Glutamatergic neuron (in vitro differentiated cells): ENCODE results near the gene ADA. TPM values are rescaled to one million over a fixed set of nuclear protein-coding genes. Genes with fewer than 3 reads are reported as not detected.

Experiments
- DNase-seq: peaks from one replicate; pipeline ENCODE4 v3.0.0; 2022
- H3K27ac Mint-ChIP-seq: one replicate; pipeline ENCODE4 v1.8.0; 2020; ENCODE audit warnings: mild to moderate bottlenecking, mixed read lengths, inconsistent platforms; ENCODE audit not compliant: unreplicated experiment
- H3K27me3 Mint-ChIP-seq: one replicate; pipeline ENCODE4 v1.8.0; 2020; ENCODE audit warnings: mild to moderate bottlenecking, moderate library complexity, mixed read lengths, inconsistent platforms; ENCODE audit not compliant: unreplicated experiment
- H3K36me3 Mint-ChIP-seq: one replicate; pipeline ENCODE4 v1.8.0; 2020; ENCODE audit warnings: mild to moderate bottlenecking, mixed read lengths, inconsistent platforms; ENCODE audit not compliant: unreplicated experiment
- H3K4me1 Mint-ChIP-seq: one replicate; pipeline ENCODE4 v1.8.0; 2020; ENCODE audit warnings: mild to moderate bottlenecking, low read depth, mixed read lengths, inconsistent platforms; ENCODE audit not compliant: unreplicated experiment
- H3K4me3 Mint-ChIP-seq: one replicate; pipeline ENCODE4 v1.8.0; 2020; ENCODE audit warnings: mild to moderate bottlenecking, mixed read lengths, inconsistent platforms; ENCODE audit not compliant: unreplicated experiment
- H3K9me3 Mint-ChIP-seq: one replicate; pipeline ENCODE4 v1.8.0; 2020; ENCODE audit warnings: mild to moderate bottlenecking, moderate library complexity, mixed read lengths, inconsistent platforms; ENCODE audit not compliant: unreplicated experiment
- CTCF ChIP-seq: fragments of 200-600 bp; sonication (generic); IDR thresholded peaks from one replicate; pipeline ENCODE4 v1.5.0; 2021; ENCODE audit not compliant: partially characterized antibody, unreplicated experiment
- total RNA-seq: library from RNA; stranded (reverse); fragmentation: NEBNext Ultra II Directional; extraction: Animal tissue kit (Norgen Biotek cat#: 25700); gene quantifications from one replicate; pipeline ENCODE4 v1.2.1, GENCODE V29; 2021; ENCODE audit not compliant: unreplicated experiment

Gene ADA
- total RNA-seq, 1 donor from 2014 or later = 3.1 TPM

GRCh38 chr20:44664131-44664530 lies 12.6 kb upstream of the ADA start:
- no peaks in the 10 kb centered on the region for H3K27me3 Mint-ChIP-seq
- H3K36me3 Mint-ChIP-seq = no peaks in the 10 kb centered on the region
- no peak for DNase-seq
- H3K27ac Mint-ChIP-seq = no peak overlapping the region
- no peaks in the 10 kb centered on the region for H3K4me1 Mint-ChIP-seq
- no peak overlapping the region for H3K4me3 Mint-ChIP-seq
- no peaks in the 10 kb centered on the region for H3K9me3 Mint-ChIP-seq
- TF ChIP-seq CTCF = no peak

GRCh38 chr20:44662261-44662660 lies 10.8 kb upstream of the ADA start:
- no peaks in the 10 kb centered on the region for H3K9me3 Mint-ChIP-seq

GRCh38 chr20:44660581-44660980 lies 9.1 kb upstream of the ADA start:
- no peaks in the 10 kb centered on the region for H3K36me3 Mint-ChIP-seq
- no peak overlapping the region for H3K4me3 Mint-ChIP-seq
- H3K27ac Mint-ChIP-seq = no peak overlapping the region
- no peaks in the 10 kb centered on the region for H3K9me3 Mint-ChIP-seq
- no peak for TF ChIP-seq CTCF
- H3K4me1 Mint-ChIP-seq = no peaks in the 10 kb centered on the region
- DNase-seq = no peak
- peaks cover 5% of the 10 kb centered on the region for H3K27me3 Mint-ChIP-seq

More at GRCh38 chr20:44662261-44662660, 10.8 kb upstream of the ADA start:
- no peaks in the 10 kb centered on the region for H3K36me3 Mint-ChIP-seq
- TF ChIP-seq CTCF = no peak
- no peak overlapping the region for H3K27ac Mint-ChIP-seq
- H3K27me3 Mint-ChIP-seq = peaks cover 1% of the 10 kb centered on the region
- no peaks in the 10 kb centered on the region for H3K4me1 Mint-ChIP-seq
- H3K4me3 Mint-ChIP-seq = no peak overlapping the region
- DNase-seq = no peak

- TF ChIP-seq CTCF = no peak
- no peak overlapping the region for H3K4me3 Mint-ChIP-seq
- no peak for DNase-seq
- no peaks in the 10 kb centered on the region for H3K9me3 Mint-ChIP-seq
- peaks cover 7% of the 10 kb centered on the region for H3K27me3 Mint-ChIP-seq
- H3K36me3 Mint-ChIP-seq = no peaks in the 10 kb centered on the region
- H3K4me1 Mint-ChIP-seq = no peaks in the 10 kb centered on the region
- H3K27ac Mint-ChIP-seq = no peak overlapping the region
Measured at GRCh38 chr20:44659931-44660330, 8.4 kb upstream of the ADA start.

- Mint-ChIP-seq H3K36me3 (peaks cover 6% of the 10 kb centered on the region), H3K27me3 (peaks cover 9% of the 10 kb centered on the region), H3K4me3 (no peak overlapping the region), H3K4me1 (no peaks in the 10 kb centered on the region), H3K27ac (no peak overlapping the region), H3K9me3 (peaks cover under 1% of the 10 kb centered on the region)
- no peak for DNase-seq
- TF ChIP-seq CTCF = no peak
Measured at GRCh38 chr20:44658810-44659209, 7.3 kb upstream of the ADA start.
